Type B pancreatic cell (in vitro differentiated cells): ENCODE measurements around the gene CENPM. TPM values are rescaled to one million over a fixed set of nuclear protein-coding genes. Genes with fewer than 3 reads are reported as not detected.
"Not testable (repeated sequence)": the region's sequence is repeated elsewhere in the genome, so short reads cannot be mapped to it uniquely, and the experiment has no call there.

Experiments used
- DNase-seq: peaks from one replicate; pipeline ENCODE4 v3.0.0; 2021; ENCODE audit warnings: mixed read lengths; ENCODE audit not compliant: unreplicated experiment; ENCODE audit errors: extremely low spot score
- H3K27ac Mint-ChIP-seq: 2 replicates; pipeline ENCODE4 v1.8.0; 2021; ENCODE audit warnings: mild to moderate bottlenecking, mixed read lengths
- H3K27me3 Mint-ChIP-seq: 2 replicates; pipeline ENCODE4 v1.8.0; 2021; ENCODE audit warnings: mixed read lengths
- H3K36me3 Mint-ChIP-seq: 2 replicates; pipeline ENCODE4 v1.8.0; 2021; ENCODE audit warnings: mixed read lengths
- H3K4me1 Mint-ChIP-seq: one replicate; pipeline ENCODE4 v1.8.0; 2021; ENCODE audit warnings: mixed read lengths; ENCODE audit not compliant: unreplicated experiment
- H3K4me3 Mint-ChIP-seq: 2 replicates; pipeline ENCODE4 v1.8.0; 2021; ENCODE audit warnings: mild to moderate bottlenecking, mixed read lengths
- H3K9me3 Mint-ChIP-seq: 2 replicates; pipeline ENCODE4 v1.8.0; 2021; ENCODE audit warnings: mixed read lengths
- CTCF ChIP-seq: fragments of 200-600 bp; sonication (generic); conservative IDR thresholded peaks from 2 replicates; pipeline ENCODE4 v1.5.0; 2021; ENCODE audit warnings: antibody characterized with exemption, mild to moderate bottlenecking
- total RNA-seq: library from RNA; stranded (reverse); gene quantifications from 2 replicates; pipeline ENCODE4 v1.2.1, GENCODE V29; 2021; ENCODE audit warnings: low replicate concordance

The CENPM gene
- total RNA-seq, 1 donor from 2014 or later: 29.4 TPM

DNA sequence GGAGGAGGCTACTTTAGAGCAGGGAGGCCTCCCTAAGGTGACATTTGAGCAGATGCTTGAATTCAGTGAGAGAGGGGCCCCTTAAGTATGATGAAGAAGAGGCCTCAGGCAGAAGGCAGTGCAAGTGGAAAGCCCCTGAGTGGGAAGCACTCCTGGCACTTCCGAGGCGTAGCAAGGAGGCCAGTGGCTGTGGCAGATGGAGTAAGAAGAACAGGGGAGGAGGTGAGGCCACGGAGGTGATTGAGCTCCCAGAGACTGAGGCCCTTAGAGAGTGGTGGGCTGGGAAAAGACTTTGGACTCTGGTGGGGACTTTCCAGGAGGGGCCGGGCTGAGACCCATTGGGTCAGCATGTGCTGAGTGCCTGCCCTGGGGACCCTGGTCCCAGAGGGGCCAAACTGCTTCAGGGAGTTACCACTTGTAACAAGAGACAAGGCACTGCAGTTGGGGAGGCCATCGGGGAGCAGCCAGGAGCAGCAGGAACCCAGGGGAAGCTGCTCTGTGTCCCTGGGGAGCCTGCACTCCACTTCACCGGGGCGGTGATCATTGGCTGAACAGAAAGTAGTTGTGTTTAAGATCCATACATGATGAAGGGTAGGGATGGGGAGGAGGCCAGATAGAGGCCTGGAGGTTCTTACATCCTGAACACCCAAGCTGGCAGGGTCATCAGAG is 2.5 kb upstream of the CENPM start:
- DNase-seq: no peak
- no peak for TF ChIP-seq CTCF
- Mint-ChIP-seq H3K27me3 (no peaks in the 10 kb centered on the region), H3K36me3 (no peaks in the 10 kb centered on the region), H3K27ac (peak overlapping the region; percentile 64), H3K9me3 (no peaks in the 10 kb centered on the region), H3K4me1 (peaks cover 26% of the 10 kb centered on the region), H3K4me3 (peak overlapping the region; percentile 66)

- Mint-ChIP-seq H3K4me1 (peaks cover 26% of the 10 kb centered on the region), H3K27ac (peak overlapping the region; percentile 64)
- not testable (repeated sequence) for H3K27me3 Mint-ChIP-seq
These were observed 2.0 kb upstream of the CENPM start for GRCh38 chr22:41948928-41949296.

DNA sequence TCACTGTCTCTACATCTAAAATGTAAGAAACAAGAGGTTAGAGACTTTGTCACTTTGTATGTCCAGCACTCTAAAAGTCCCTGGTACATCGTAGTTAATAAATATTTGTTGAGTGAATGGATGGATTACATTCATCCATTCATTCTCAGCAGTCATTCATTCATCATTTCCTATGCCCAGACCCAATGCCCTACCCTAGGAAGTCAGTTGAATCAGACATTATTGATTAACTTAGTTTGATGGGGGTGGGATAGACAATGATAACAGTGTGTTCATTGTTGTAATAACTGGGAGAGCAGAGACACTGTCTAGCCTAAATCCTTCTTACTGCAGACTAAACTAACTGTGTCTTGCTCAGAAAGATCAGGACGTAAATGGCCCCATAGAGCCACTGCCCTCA is 1.2 kb upstream of the CENPM start:
- DNase-seq: no peak
- no peaks in the 10 kb centered on the region for H3K9me3 Mint-ChIP-seq
- peaks cover 29% of the 10 kb centered on the region for H3K4me1 Mint-ChIP-seq
- H3K4me3 Mint-ChIP-seq: peak overlapping the region; percentile 68
- H3K36me3 Mint-ChIP-seq: peaks cover 3% of the 10 kb centered on the region
- no peaks in the 10 kb centered on the region for H3K27me3 Mint-ChIP-seq
- TF ChIP-seq CTCF: no peak
- no peak overlapping the region for H3K27ac Mint-ChIP-seq

More at GRCh38 chr22:41948928-41949296, 2.0 kb upstream of the CENPM start:
- H3K9me3 Mint-ChIP-seq, H3K36me3 Mint-ChIP-seq, DNase-seq: not testable (repeated sequence)
- peak overlapping the region; percentile 66 for H3K4me3 Mint-ChIP-seq

- Mint-ChIP-seq H3K27ac (peak overlapping the region; percentile 76), H3K36me3 (peaks cover 3% of the 10 kb centered on the region), H3K4me1 (peaks cover 29% of the 10 kb centered on the region), H3K9me3 (no peaks in the 10 kb centered on the region), H3K4me3 (peak overlapping the region; percentile 92), H3K27me3 (no peaks in the 10 kb centered on the region)
- TF ChIP-seq CTCF: no peak
- DNase-seq: no peak
These were observed 600 bp upstream of the CENPM start for GRCh38 chr22:41947424-41948080.

GRCh38 chr22:41943661-41944209 is 3.2 kb downstream of the CENPM start:
- Mint-ChIP-seq H3K4me3 (peak overlapping the region; percentile 65), H3K27ac (no peak overlapping the region)

More at GRCh38 chr22:41943661-41944209, 3.2 kb downstream of the CENPM start:
- Mint-ChIP-seq H3K27me3 (no peaks in the 10 kb centered on the region), H3K36me3 (peaks cover 11% of the 10 kb centered on the region), H3K9me3 (no peaks in the 10 kb centered on the region), H3K4me1 (peaks cover 31% of the 10 kb centered on the region)
- no peak for DNase-seq
- TF ChIP-seq CTCF: no peak
